HepG2 (cell line): ENCODE results near the gene RAB17. TPM values are rescaled to one million over a fixed set of nuclear protein-coding genes. Genes with fewer than 3 reads are reported as not detected.
A peak's percentile ranks its signal among the peaks of the same experiment; 100 is the strongest.

Source experiments
- ARNT ChIP-seq: fragments of 450-650 bp; IDR thresholded peaks from 2 replicates; pipeline ENCODE4 v1.6.1; 2017
- GTF3A ChIP-seq: sonication (generic); formaldehyde crosslinking; conservative IDR thresholded peaks from 2 replicates; pipeline ENCODE4 v1.4.0; 2020; ENCODE audit warnings: mild to moderate bottlenecking, missing genetic modification reagents
- KDM3A ChIP-seq: IDR thresholded peaks from 2 replicates; pipeline ENCODE4 v1.6.1; 2018; ENCODE audit warnings: low read depth, missing compliant biosample characterization
- MED1 ChIP-seq: sonication (generic); formaldehyde crosslinking; IDR thresholded peaks from 2 replicates; pipeline ENCODE4 v1.4.0; 2020; ENCODE audit warnings: missing genetic modification reagents
- MEF2D ChIP-seq: sonication (generic); formaldehyde crosslinking; IDR thresholded peaks from 2 replicates; pipeline ENCODE4 v1.5.1; 2020; ENCODE audit warnings: mild to moderate bottlenecking, missing genetic modification reagents
- NFE2L2 ChIP-seq: fragments of 150-350 bp; IDR thresholded peaks from 2 replicates; pipeline ENCODE4 v1.6.1; 2014; ENCODE audit warnings: low read length
- PCBP2 ChIP-seq: fragments of 200-400 bp; formaldehyde crosslinking; optimal IDR thresholded peaks from 2 replicates; pipeline ENCODE3; 2018; ENCODE audit warnings: low read length, low read depth; ENCODE audit not compliant: poor library complexity, severe bottlenecking
- TARDBP ChIP-seq: sonication (generic); formaldehyde crosslinking; IDR thresholded peaks from 2 replicates; pipeline ENCODE4 v1.8.0; 2022; ENCODE audit warnings: mild to moderate bottlenecking, missing genetic modification reagents
- TOPORS ChIP-seq: sonication (generic); formaldehyde crosslinking; IDR thresholded peaks from 2 replicates; pipeline ENCODE4 v1.8.0; 2023; ENCODE audit warnings: mild to moderate bottlenecking, missing genetic modification reagents
- ZNF251 ChIP-seq: sonication (generic); formaldehyde crosslinking; IDR thresholded peaks from 2 replicates; pipeline ENCODE4 v1.9.0; 2021; ENCODE audit warnings: mild to moderate bottlenecking, missing genetic modification reagents
- ZNF329 ChIP-seq: sonication (generic); formaldehyde crosslinking; IDR thresholded peaks from 2 replicates; pipeline ENCODE4 v1.9.0; 2021; ENCODE audit warnings: low read depth, mild to moderate bottlenecking, missing genetic modification reagents
- polyA plus RNA-seq, 8 experiments: library from polyadenylated mRNA; depleted of rRNA in 3 of 8; stranded (reverse) in 7 of 8; unstranded in 1 of 8; fragments of >200 nt; fragmentation: Illumina TruSeq in 4 of 8; extraction: Trizol in 4 of 8; gene quantifications; 2 replicates each; pipeline versions ENCODE4 v1.2.1 to v1.2.3, GENCODE V29; 2011 to 2016; ENCODE audit warnings: low read depth in 4 of 8, missing spikeins in 1 of 8, mixed read lengths in 1 of 8; ENCODE audit not compliant: insufficient read depth in 1 of 8
- total RNA-seq, 5 experiments: library from RNA; depleted of rRNA; stranded (reverse); fragments of >200 nt; fragmentation: Illumina TruSeq; extraction: Trizol; gene quantifications; 2 replicates each; pipeline ENCODE4 v1.2.3, GENCODE V29; 2016; ENCODE audit warnings: low read depth in 1 of 5
- TF ChIP-seq, protein P1 (sequence below): IDR thresholded peaks from 2 replicates; pipeline ENCODE4 v1.6.1; 2016; ENCODE audit warnings: low read depth, borderline replicate concordance
- TF ChIP-seq, protein P2 (sequence below): sonication (generic); formaldehyde crosslinking; IDR thresholded peaks from 2 replicates; pipeline ENCODE4 v1.9.0; 2022; ENCODE audit warnings: low read depth, missing genetic modification reagents

RAB17 gene
- total and polyA plus RNA-seq, 2 of the 13 experiments (the other 11 are each of a cell fraction or from before 2014, with no cell fraction given) = 68.0 to 124 TPM

DNA sequence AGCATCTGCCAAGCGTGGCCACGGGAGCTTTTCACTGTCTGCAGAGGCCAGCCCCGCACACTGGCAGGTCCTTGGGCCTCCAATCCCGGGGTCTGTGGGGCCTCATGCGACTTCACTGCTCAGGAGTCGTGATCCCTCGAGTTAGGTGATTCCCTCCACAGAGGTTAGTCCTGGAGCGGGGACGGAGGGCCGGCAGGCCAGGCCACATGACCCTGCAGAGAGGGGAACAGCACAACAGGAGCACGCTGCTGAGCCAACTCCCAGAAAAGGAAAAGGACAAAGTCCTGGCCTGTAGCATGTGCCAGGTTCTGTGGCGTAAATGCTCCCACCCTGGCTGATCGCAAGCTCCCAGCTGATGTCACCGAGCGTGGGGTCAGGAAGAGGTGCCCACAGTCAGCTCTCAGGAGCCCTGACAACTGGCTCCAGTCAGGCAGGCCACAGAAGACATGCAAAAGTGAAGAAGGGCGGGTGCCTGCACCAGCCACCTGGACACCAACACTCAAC lies 39.4 kb downstream of the RAB17 start (continued):
- TF ChIP-seq, protein P1, sequence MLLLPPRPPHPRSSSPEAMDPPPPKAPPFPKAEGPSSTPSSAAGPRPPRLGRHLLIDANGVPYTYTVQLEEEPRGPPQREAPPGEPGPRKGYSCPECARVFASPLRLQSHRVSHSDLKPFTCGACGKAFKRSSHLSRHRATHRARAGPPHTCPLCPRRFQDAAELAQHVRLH = no peak
- TF ChIP-seq MED1 (CRISPR knock-in tag) (peak; percentile 36; the same call in 1 of the 2 replicates), NFE2L2 (no peak), PCBP2 (no peak), TOPORS (CRISPR knock-in tag) (no peak), ZNF251 (CRISPR knock-in tag) (no peak), TARDBP (CRISPR knock-in tag) (no peak), GTF3A (no peak), ARNT (no peak), ZNF329 (CRISPR knock-in tag) (no peak), MEF2D (CRISPR knock-in tag) (peak; percentile 72; the same call in 1 of the 2 replicates), KDM3A (no peak)
- TF ChIP-seq, protein P2, sequence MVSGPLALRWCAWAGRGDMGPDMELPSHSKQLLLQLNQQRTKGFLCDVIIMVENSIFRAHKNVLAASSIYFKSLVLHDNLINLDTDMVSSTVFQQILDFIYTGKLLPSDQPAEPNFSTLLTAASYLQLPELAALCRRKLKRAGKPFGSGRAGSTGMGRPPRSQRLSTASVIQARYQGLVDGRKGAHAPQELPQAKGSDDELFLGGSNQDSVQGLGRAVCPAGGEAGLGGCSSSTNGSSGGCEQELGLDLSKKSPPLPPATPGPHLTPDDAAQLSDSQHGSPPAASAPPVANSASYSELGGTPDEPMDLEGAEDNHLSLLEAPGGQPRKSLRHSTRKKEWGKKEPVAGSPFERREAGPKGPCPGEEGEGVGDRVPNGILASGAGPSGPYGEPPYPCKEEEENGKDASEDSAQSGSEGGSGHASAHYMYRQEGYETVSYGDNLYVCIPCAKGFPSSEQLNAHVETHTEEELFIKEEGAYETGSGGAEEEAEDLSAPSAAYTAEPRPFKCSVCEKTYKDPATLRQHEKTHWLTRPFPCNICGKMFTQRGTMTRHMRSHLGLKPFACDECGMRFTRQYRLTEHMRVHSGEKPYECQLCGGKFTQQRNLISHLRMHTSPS = 0 out of 2 replicates have a peak, but pooled peaks have one; percentile 51
- TF ChIP-seq, all 625 proteins: peak for 67
